GM12878 (cell line): ENCODE results near the gene NSG1. TPM values are rescaled to one million over a fixed set of nuclear protein-coding genes. Genes with fewer than 3 reads are reported as not detected.

Experiments
- BCLAF1 ChIP-seq: fragments of 450-650 bp; IDR thresholded peaks from 2 replicates; pipeline ENCODE4 v1.6.1; 2017; ENCODE audit warnings: antibody characterized with exemption, mild to moderate bottlenecking, moderate library complexity
- BHLHE40 ChIP-seq, 2 experiments: fragments of 450-650 bp in 1 of 2; IDR thresholded peaks; 2 replicates each; pipeline ENCODE4 v1.6.1; 2011 to 2017; ENCODE audit warnings: low read depth in 2 of 2, borderline replicate concordance in 1 of 2, improper control_type of control experiment in 1 of 2, low read length in 1 of 2, mild to moderate bottlenecking in 1 of 2
- CBX3 ChIP-seq: fragments of 200-600 bp; sonication (generic); IDR thresholded peaks from 2 replicates; pipeline ENCODE4 v1.6.1; 2016; ENCODE audit warnings: low read depth, borderline replicate concordance
- CTCF ChIP-seq, 3 experiments: IDR thresholded peaks in 2 of 3; conservative IDR thresholded peaks in 1 of 3; 2 replicates each; pipeline ENCODE4 v1.5.1; 2011; ENCODE audit warnings: low read depth in 3 of 3, low read length in 3 of 3, mild to moderate bottlenecking in 3 of 3, control low read depth in 2 of 3, moderate library complexity in 2 of 3, inconsistent platforms in 1 of 3, mixed read lengths in 1 of 3; ENCODE audit not compliant: control insufficient read depth in 2 of 3, insufficient read depth in 1 of 3; ENCODE audit errors: extremely low read depth in 1 of 3
- E4F1 ChIP-seq: fragments of 450-650 bp; IDR thresholded peaks from 2 replicates; pipeline ENCODE4 v1.6.1; 2018; ENCODE audit warnings: borderline replicate concordance, mild to moderate bottlenecking; ENCODE audit not compliant: partially characterized antibody
- IRF5 ChIP-seq: fragments of 450-650 bp; IDR thresholded peaks from 2 replicates; pipeline ENCODE4 v1.6.1; 2017; ENCODE audit warnings: borderline replicate concordance
- MLLT1 ChIP-seq: fragments of 450-650 bp; IDR thresholded peaks from 2 replicates; pipeline ENCODE4 v1.6.1; 2016; ENCODE audit warnings: mild to moderate bottlenecking
- SIN3A ChIP-seq: IDR thresholded peaks from 2 replicates; pipeline ENCODE4 v1.6.1; 2012; ENCODE audit warnings: low read depth, low read length, improper control_type of control experiment
- USF1 ChIP-seq: IDR thresholded peaks from 2 replicates; pipeline ENCODE4 v1.6.1; 2011; ENCODE audit warnings: borderline replicate concordance, low read depth, mild to moderate bottlenecking, moderate library complexity, mixed read lengths, low read length; ENCODE audit not compliant: insufficient read depth; ENCODE audit errors: extremely low read length
- ZZZ3 ChIP-seq: IDR thresholded peaks from 2 replicates; pipeline ENCODE4 v1.6.1; 2011; ENCODE audit warnings: low read depth; ENCODE audit not compliant: control insufficient read depth, insufficient read length
- polyA plus RNA-seq, 11 experiments: library from polyadenylated mRNA; depleted of rRNA in 4 of 11; unstranded in 6 of 11; stranded (reverse) in 5 of 11; fragments of >200 nt; fragmentation: Nextera tagmentation in 4 of 11; fragmentation: Illumina TruSeq in 1 of 11; extraction: Ambion mirVana in 4 of 11; extraction: Trizol in 1 of 11; gene quantifications; 1 replicate in 1 of 11; 2 replicates in 10 of 11; pipeline versions ENCODE4 v1.2.1 to v1.2.3, GENCODE V29; 2011 to 2016; ENCODE audit warnings: inconsistent platforms in 2 of 11, missing spikeins in 2 of 11, low read depth in 1 of 11
- total RNA-seq, 4 experiments: library from RNA; depleted of rRNA in 3 of 4; stranded (reverse); fragments of >200 nt in 3 of 4; fragmentation: Illumina TruSeq in 1 of 4; extraction: Trizol in 1 of 4; gene quantifications; 2 replicates each; pipeline versions ENCODE4 v1.2.1 to v1.2.3, GENCODE V29; 2013 to 2021

Gene NSG1
- total and polyA plus RNA-seq, 10 of the 15 experiments (the other 5 are each of a cell fraction or from before 2014, with no cell fraction given), result 0.03 to 0.19 (median 0.10) TPM; not detected in 5

- TF ChIP-seq CTCF (IDR thresholded peaks at IDR 0.05 in 2 of 3, conservative IDR thresholded peaks at IDR 0.05 in 1 of 3; ENCODE audit: control insufficient read depth in 2 of 3, extremely low read depth in 1 of 3, insufficient read depth in 1 of 3, low read depth in 3 of 3, low read length in 3 of 3), result no peak
- no peak for TF ChIP-seq MLLT1
- no peak for TF ChIP-seq ZZZ3
- no peak for TF ChIP-seq BHLHE40 (IDR thresholded peaks at IDR 0.05; ENCODE audit: borderline replicate concordance in 1 of 2, low read depth in 2 of 2, low read length in 1 of 2)
- no peak for TF ChIP-seq USF1
- no peak for TF ChIP-seq CBX3
- no peak for TF ChIP-seq IRF5
- no peak for TF ChIP-seq SIN3A
- TF ChIP-seq BCLAF1, result no peak
- no peak for TF ChIP-seq E4F1
These were observed 37.7 kb downstream of the NSG1 start (continued) for GRCh38 chr4:4424499-4425115.
